Fibroblast of lung (primary cell): Measurements from ENCODE around the gene VAV2.

Experiments used
- EZH2 ChIP-seq: IDR thresholded peaks from 2 replicates; pipeline ENCODE4 v1.5.1; 2012; ENCODE audit warnings: low read length, control low read depth, mild to moderate bottlenecking; ENCODE audit errors: missing control alignments
- TF ChIP-seq, protein P1 (sequence below), 2 donors: IDR thresholded peaks in 1 of 2; conservative IDR thresholded peaks in 1 of 2; 1 replicate in 1 of 2; 2 replicates in 1 of 2; pipeline ENCODE4 v1.5.1; 2011 to 2012; ENCODE audit warnings: low read length in 2 of 2, control low read depth in 1 of 2, inconsistent platforms in 1 of 2, low read depth in 1 of 2, mild to moderate bottlenecking in 1 of 2

GRCh38 chr9:133846483-133847090 is 145.5 kb downstream of the VAV2 start:
- TF ChIP-seq, protein P1, sequence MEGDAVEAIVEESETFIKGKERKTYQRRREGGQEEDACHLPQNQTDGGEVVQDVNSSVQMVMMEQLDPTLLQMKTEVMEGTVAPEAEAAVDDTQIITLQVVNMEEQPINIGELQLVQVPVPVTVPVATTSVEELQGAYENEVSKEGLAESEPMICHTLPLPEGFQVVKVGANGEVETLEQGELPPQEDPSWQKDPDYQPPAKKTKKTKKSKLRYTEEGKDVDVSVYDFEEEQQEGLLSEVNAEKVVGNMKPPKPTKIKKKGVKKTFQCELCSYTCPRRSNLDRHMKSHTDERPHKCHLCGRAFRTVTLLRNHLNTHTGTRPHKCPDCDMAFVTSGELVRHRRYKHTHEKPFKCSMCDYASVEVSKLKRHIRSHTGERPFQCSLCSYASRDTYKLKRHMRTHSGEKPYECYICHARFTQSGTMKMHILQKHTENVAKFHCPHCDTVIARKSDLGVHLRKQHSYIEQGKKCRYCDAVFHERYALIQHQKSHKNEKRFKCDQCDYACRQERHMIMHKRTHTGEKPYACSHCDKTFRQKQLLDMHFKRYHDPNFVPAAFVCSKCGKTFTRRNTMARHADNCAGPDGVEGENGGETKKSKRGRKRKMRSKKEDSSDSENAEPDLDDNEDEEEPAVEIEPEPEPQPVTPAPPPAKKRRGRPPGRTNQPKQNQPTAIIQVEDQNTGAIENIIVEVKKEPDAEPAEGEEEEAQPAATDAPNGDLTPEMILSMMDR (conservative IDR thresholded peaks at IDR 0.05 in 1 of 2, IDR thresholded peaks at IDR 0.05 in 1 of 2; ENCODE audit: low read depth in 1 of 2, low read length in 2 of 2), result no peak
- no peak for TF ChIP-seq EZH2
